ENCODE results near the gene PPA1. TPM values are rescaled to one million over a fixed set of nuclear protein-coding genes. Genes with fewer than 3 reads are reported as not detected.

PPA1 gene
- total RNA-seq, 3 donors from 2014 or later (not counting 1 experiment from before 2014, with no cell fraction given) = 17.0 to 26.5 (median 19.2) TPM

DNA sequence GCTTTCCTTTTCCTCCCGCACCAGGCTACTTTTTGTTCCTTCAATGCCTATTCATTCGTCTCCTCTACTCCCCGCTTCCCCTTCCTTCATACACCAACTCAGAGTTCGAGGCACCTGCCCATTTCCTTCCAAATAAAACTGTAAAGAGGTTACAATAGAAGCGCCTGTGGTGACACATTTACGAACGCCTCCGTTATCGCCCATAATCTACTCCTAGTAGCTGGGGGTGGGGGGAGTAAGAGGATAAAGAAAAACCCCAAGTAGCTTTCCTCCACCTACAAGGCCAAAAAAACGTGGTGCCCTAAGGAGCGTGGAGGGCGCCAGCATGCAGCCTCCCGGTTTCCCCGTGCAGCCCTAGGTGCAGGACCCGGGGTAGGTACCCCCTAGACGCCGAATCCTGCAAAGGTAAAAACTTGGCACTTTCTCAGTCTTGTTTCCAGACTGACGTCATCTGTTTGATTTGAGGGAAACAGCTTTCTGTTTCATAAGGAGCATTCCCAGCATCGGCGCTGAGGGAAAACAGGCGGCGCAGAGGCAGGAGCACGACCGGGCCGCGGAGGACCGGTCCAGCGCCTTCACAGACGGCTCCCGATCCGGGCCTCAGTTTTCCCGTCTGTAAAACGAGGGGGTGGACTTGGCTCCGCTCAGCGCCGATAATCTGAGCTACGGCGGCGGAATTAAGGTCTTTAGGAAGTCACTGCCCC, 922 bp downstream of the PPA1 start:
- intact Hi-C loops (cut with micrococcal nuclease) = no loop called here
- ATAC-seq (no peak), DNase-seq (peak in 1 of 2 donors; percentile 68)
- TF ChIP-seq, protein P1, sequence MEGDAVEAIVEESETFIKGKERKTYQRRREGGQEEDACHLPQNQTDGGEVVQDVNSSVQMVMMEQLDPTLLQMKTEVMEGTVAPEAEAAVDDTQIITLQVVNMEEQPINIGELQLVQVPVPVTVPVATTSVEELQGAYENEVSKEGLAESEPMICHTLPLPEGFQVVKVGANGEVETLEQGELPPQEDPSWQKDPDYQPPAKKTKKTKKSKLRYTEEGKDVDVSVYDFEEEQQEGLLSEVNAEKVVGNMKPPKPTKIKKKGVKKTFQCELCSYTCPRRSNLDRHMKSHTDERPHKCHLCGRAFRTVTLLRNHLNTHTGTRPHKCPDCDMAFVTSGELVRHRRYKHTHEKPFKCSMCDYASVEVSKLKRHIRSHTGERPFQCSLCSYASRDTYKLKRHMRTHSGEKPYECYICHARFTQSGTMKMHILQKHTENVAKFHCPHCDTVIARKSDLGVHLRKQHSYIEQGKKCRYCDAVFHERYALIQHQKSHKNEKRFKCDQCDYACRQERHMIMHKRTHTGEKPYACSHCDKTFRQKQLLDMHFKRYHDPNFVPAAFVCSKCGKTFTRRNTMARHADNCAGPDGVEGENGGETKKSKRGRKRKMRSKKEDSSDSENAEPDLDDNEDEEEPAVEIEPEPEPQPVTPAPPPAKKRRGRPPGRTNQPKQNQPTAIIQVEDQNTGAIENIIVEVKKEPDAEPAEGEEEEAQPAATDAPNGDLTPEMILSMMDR (IDR thresholded peaks at IDR 0.05) = no peak
- H3K4me1 Mint-ChIP-seq = peaks cover 15 to 17% of the 10 kb centered on the region in 2 donors
- H3K4me3 Mint-ChIP-seq = peak overlapping the region; percentile 89
- H3K9me3 Mint-ChIP-seq = no peaks in the 10 kb centered on the region
- Histone ChIP-seq H3K4me3 (ENCODE audit: low read length) (peak overlapping the region; percentile 69), H3K27ac (ENCODE audit: low read length) (no peak overlapping the region), H3K36me3 (ENCODE audit: control insufficient read depth, insufficient read depth, low read length) (peaks cover 10% of the 10 kb centered on the region), H3K27me3 (ENCODE audit: control insufficient read depth, insufficient read depth, low read length) (no peaks in the 10 kb centered on the region), H3K4me1 (ENCODE audit: control insufficient read depth, insufficient read depth, low read length) (peaks cover 18% of the 10 kb centered on the region), H3K9me3 (ENCODE audit: control insufficient read depth, insufficient read depth, low read length) (no peaks in the 10 kb centered on the region)
- peak overlapping the region; percentile 2 to 85 for H3K27ac Mint-ChIP-seq
- 2% methylated on average over 34 of the region's 39 CpGs for WGBS (ENCODE audit: insufficient coverage)
- H3K36me3 Mint-ChIP-seq = no peaks in the 10 kb centered on the region
- peaks cover 0 to 6% of the 10 kb centered on the region in 2 donors for H3K27me3 Mint-ChIP-seq (ENCODE audit: low read depth in 2 of 2)

DNA sequence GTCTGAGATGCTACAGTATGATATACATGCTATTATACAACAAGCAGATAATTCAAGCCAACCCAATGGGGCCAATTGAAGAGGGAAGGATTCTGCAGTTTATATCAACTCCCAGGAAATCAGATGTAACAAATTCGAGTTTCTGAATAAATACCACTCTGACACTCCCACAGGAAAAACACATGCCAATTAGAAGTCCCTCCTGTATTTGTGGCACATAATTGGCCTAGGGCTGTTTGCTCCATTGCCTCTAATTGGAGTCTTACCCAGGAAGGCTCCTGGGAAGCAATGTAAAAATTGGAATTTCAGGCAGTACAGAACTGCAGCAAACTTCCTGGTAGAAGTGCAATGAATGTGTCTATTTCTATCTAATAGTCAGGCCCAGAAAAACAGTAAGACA, 4.7 kb downstream of the PPA1 start:
- Mint-ChIP-seq H3K9me3 (no peaks in the 10 kb centered on the region), H3K4me1 (peaks cover 12% of the 10 kb centered on the region in 2 donors), H3K27ac (no peak overlapping the region), H3K27me3 (ENCODE audit: low read depth in 2 of 2) (no peaks in the 10 kb centered on the region), H3K36me3 (no peaks in the 10 kb centered on the region), H3K4me3 (no peak overlapping the region)
- Histone ChIP-seq H3K9me3 (ENCODE audit: control insufficient read depth, insufficient read depth, low read length) (no peaks in the 10 kb centered on the region), H3K4me3 (ENCODE audit: low read length) (no peak overlapping the region), H3K36me3 (ENCODE audit: control insufficient read depth, insufficient read depth, low read length) (peaks cover 10% of the 10 kb centered on the region), H3K27ac (ENCODE audit: low read length) (no peak overlapping the region), H3K4me1 (ENCODE audit: control insufficient read depth, insufficient read depth, low read length) (peaks cover 11% of the 10 kb centered on the region), H3K27me3 (ENCODE audit: control insufficient read depth, insufficient read depth, low read length) (no peaks in the 10 kb centered on the region)
- WGBS (ENCODE audit: insufficient coverage) = 63% methylated on average over 1 of the region's 1 CpG
- TF ChIP-seq, protein P1 (IDR thresholded peaks at IDR 0.05) = no peak
- intact Hi-C loops (cut with micrococcal nuclease) = no loop called here
- no peak for ATAC-seq
- no peak for DNase-seq

DNA sequence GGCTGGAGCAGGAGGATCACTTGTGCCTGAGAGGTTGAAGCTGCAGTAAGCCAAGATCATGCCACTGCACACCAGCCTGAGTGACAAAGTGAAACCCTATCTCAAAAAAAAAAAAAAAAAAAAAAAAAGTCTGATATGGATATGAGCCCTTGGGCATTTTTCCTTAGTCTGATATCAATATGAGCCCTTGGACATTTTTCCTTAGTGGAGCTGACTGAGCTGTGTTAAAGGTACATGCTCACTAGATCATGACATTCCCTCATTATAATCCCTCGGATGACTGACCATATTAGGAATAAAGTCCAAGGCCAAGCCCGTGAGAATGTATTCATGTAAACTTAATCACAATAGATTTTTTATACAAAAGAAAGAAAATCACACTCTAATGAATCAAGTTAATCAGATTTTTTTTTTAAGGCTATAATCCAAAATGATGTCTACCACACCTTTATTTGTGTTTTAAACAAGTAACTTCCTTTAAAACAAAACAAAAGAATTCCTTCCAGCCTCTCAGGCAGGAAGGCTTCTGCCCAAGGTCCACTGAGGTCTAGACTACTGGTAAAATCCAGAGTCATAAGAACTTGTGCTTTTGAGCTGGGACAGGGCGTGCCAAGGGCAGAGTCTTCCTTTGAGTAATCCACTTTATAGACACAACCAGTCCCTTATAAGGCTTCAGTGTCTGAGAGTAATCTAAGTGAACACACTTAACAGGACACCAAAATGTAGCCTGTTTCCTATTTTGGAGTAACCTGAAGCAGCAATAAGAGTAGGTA, 5.5 kb downstream of the PPA1 start:
- WGBS (ENCODE audit: insufficient coverage) = 100% methylated on average over 2 of the region's 3 CpGs
- Mint-ChIP-seq H3K36me3 (no peaks in the 10 kb centered on the region), H3K9me3 (no peaks in the 10 kb centered on the region), H3K27ac (no peak overlapping the region), H3K4me1 (peaks cover 10 to 13% of the 10 kb centered on the region in 2 donors), H3K4me3 (no peak overlapping the region), H3K27me3 (ENCODE audit: low read depth in 2 of 2) (no peaks in the 10 kb centered on the region)
- H3K27me3 ChIP-seq (ENCODE audit: control insufficient read depth, insufficient read depth, low read length) = no peaks in the 10 kb centered on the region
- H3K4me3 ChIP-seq (ENCODE audit: low read length) = no peak overlapping the region
- ATAC-seq (no peak), DNase-seq (no peak)
- TF ChIP-seq, protein P1 (IDR thresholded peaks at IDR 0.05) = no peak
- H3K9me3 ChIP-seq (ENCODE audit: control insufficient read depth, insufficient read depth, low read length) = no peaks in the 10 kb centered on the region
- intact Hi-C loops (cut with micrococcal nuclease) = no loop called here
- H3K4me1 ChIP-seq (ENCODE audit: control insufficient read depth, insufficient read depth, low read length) = peaks cover 9% of the 10 kb centered on the region
- peaks cover 10% of the 10 kb centered on the region for H3K36me3 ChIP-seq (ENCODE audit: control insufficient read depth, insufficient read depth, low read length)
- no peak overlapping the region for H3K27ac ChIP-seq (ENCODE audit: low read length)
